SJCRH30 (cell line): ENCODE results near the gene DEFB121. TPM values are rescaled to one million over a fixed set of nuclear protein-coding genes. Genes with fewer than 3 reads are reported as not detected.
"Not testable (repeated sequence)": the region's sequence is repeated elsewhere in the genome, so short reads cannot be mapped to it uniquely, and the experiment has no call there.

Experiments used
- DNase-seq, 2 experiments: peaks; one replicate each; pipeline ENCODE4 v3.0.0-alpha.2; 2015 to 2020
- H3K27ac ChIP-seq: fragments of 250-450 bp; sonication (Bioruptor Pico); 2 replicates; pipeline ENCODE4 v1.5.1; 2020; ENCODE audit warnings: mild to moderate bottlenecking, moderate library complexity
- H3K27me3 ChIP-seq: fragments of 250-450 bp; sonication (Bioruptor Pico); 2 replicates; pipeline ENCODE4 v1.5.1; 2020; ENCODE audit warnings: mild to moderate bottlenecking, moderate library complexity
- H3K36me3 ChIP-seq: fragments of 250-450 bp; sonication (Bioruptor Pico); 2 replicates; pipeline ENCODE4 v1.5.1; 2020; ENCODE audit warnings: mild to moderate bottlenecking, moderate library complexity
- H3K4me1 ChIP-seq: fragments of 250-450 bp; sonication (Bioruptor Pico); 2 replicates; pipeline ENCODE4 v1.5.1; 2020; ENCODE audit warnings: mild to moderate bottlenecking, moderate library complexity
- H3K4me3 ChIP-seq: fragments of 250-450 bp; sonication (Bioruptor Pico); 2 replicates; pipeline ENCODE4 v1.5.1; 2020; ENCODE audit warnings: mild to moderate bottlenecking, moderate library complexity
- H3K9me3 ChIP-seq: fragments of 250-450 bp; sonication (Bioruptor Pico); replicated peaks from 2 replicates; pipeline ENCODE4 v1.5.1; 2020; ENCODE audit warnings: mild to moderate bottlenecking, moderate library complexity
- total RNA-seq: library from RNA; depleted of rRNA; stranded (reverse); fragments of >200 nt; shearing (Covaris generic); gene quantifications from 2 replicates; pipeline ENCODE4 v1.2.3, GENCODE V29; 2014; rRNA removed

Gene DEFB121
- total RNA-seq, 1 experiment from 2014 or later, result not detected

- no peak overlapping the region for H3K4me3 ChIP-seq
- H3K27ac ChIP-seq, result no peak overlapping the region
- H3K4me1 ChIP-seq, result no peaks in the 10 kb centered on the region
- H3K27me3 ChIP-seq, result peaks cover 4% of the 10 kb centered on the region; the same call in 1 of the 2 replicates
- peaks cover 5% of the 10 kb centered on the region; the same call in 1 of the 2 replicates for H3K9me3 ChIP-seq
- DNase-seq, result no peak
- no peaks in the 10 kb centered on the region for H3K36me3 ChIP-seq
Observed at GRCh38 chr20:31410011-31410410, 4.0 kb upstream of the DEFB121 start.

- H3K9me3 ChIP-seq, result no peaks in the 10 kb centered on the region
- DNase-seq, result no peak
- H3K4me3 ChIP-seq, result no peak overlapping the region
- no peak overlapping the region for H3K27ac ChIP-seq
- no peaks in the 10 kb centered on the region for H3K4me1 ChIP-seq
- peaks cover 3% of the 10 kb centered on the region; the same call in 1 of the 2 replicates for H3K27me3 ChIP-seq
- no peaks in the 10 kb centered on the region for H3K36me3 ChIP-seq
Observed at GRCh38 chr20:31403886-31404285, 2.1 kb downstream of the DEFB121 start.

GRCh38 chr20:31394900-31395299, 11.1 kb downstream of the DEFB121 start:
- Histone ChIP-seq H3K27ac (no peak overlapping the region), H3K4me3 (no peak overlapping the region), H3K27me3 (no peaks in the 10 kb centered on the region), H3K9me3 (no peaks in the 10 kb centered on the region), H3K36me3 (no peaks in the 10 kb centered on the region), H3K4me1 (no peaks in the 10 kb centered on the region)
- DNase-seq, result no peak

- Histone ChIP-seq H3K36me3 (no peaks in the 10 kb centered on the region), H3K9me3 (no peaks in the 10 kb centered on the region), H3K4me1 (no peaks in the 10 kb centered on the region), H3K4me3 (no peak overlapping the region), H3K27ac (no peak overlapping the region), H3K27me3 (no peaks in the 10 kb centered on the region)
- DNase-seq, result no peak
Observed at GRCh38 chr20:31392836-31393235, 13.2 kb downstream of the DEFB121 start.

- H3K4me3 ChIP-seq, result no peak within 1 kb of the TSS
- no peak for DNase-seq
- H3K27me3 ChIP-seq, result peaks cover 3% of the 10 kb centered on the region; the same call in 1 of the 2 replicates
- no peak within 1 kb of the TSS for H3K27ac ChIP-seq
- H3K4me1 ChIP-seq, result no peaks in the 10 kb centered on the region
- no peaks in the 10 kb centered on the region for H3K9me3 ChIP-seq
- no peaks in the 10 kb centered on the region for H3K36me3 ChIP-seq
Observed at GRCh38 chr20:31390490-31390889, 15.5 kb downstream of the DEFB121 start, which contains the start of gene DEFB119. TSS of gene DEFB119 (minus strand) at chr20:31390590. CDS start at chr20:31390483, 107 bp downstream.

GRCh38 chr20:31374346-31374745, 31.7 kb downstream of the DEFB121 start:
- no peaks in the 10 kb centered on the region for H3K9me3 ChIP-seq
- H3K4me3 ChIP-seq, result no peak overlapping the region
- H3K4me1 ChIP-seq, result no peaks in the 10 kb centered on the region
- peaks cover 8% of the 10 kb centered on the region; the same call in 1 of the 2 replicates for H3K27me3 ChIP-seq
- H3K27ac ChIP-seq, result no peak overlapping the region
- no peaks in the 10 kb centered on the region for H3K36me3 ChIP-seq
- no peak for DNase-seq

- no peaks in the 10 kb centered on the region for H3K36me3 ChIP-seq
- peaks cover 8% of the 10 kb centered on the region for H3K27me3 ChIP-seq
- H3K4me3 ChIP-seq, result no peak within 1 kb of the TSS
- no peak within 1 kb of the TSS for H3K27ac ChIP-seq
- no peak for DNase-seq
- H3K9me3 ChIP-seq, result no peaks in the 10 kb centered on the region
- no peaks in the 10 kb centered on the region for H3K4me1 ChIP-seq
Observed at GRCh38 chr20:31368301-31368700, 37.7 kb downstream of the DEFB121 start, which contains the start of gene DEFB118. TSS of gene DEFB118 (plus strand) at chr20:31368601. CDS start at chr20:31368651, 50 bp downstream.

- H3K9me3 ChIP-seq, H3K4me1 ChIP-seq, H3K36me3 ChIP-seq: not testable (repeated sequence)
Observed at GRCh38 chr20:31364272-31364671, 41.7 kb downstream of the DEFB121 start.

GRCh38 chr20:31363295-31363694, 42.7 kb downstream of the DEFB121 start:
- Histone ChIP-seq H3K4me1 (no peaks in the 10 kb centered on the region), H3K27me3 (peaks cover 4% of the 10 kb centered on the region; the same call in 1 of the 2 replicates), H3K27ac (no peak overlapping the region), H3K9me3 (no peaks in the 10 kb centered on the region), H3K4me3 (no peak overlapping the region), H3K36me3 (no peaks in the 10 kb centered on the region)
- no peak for DNase-seq

More at GRCh38 chr20:31364272-31364671, 41.7 kb downstream of the DEFB121 start:
- H3K4me3 ChIP-seq, H3K27me3 ChIP-seq, H3K27ac ChIP-seq, DNase-seq: not testable (repeated sequence)

GRCh38 chr20:31355981-31356380, 50.0 kb downstream of the DEFB121 start:
- H3K27me3 ChIP-seq, result no peaks in the 10 kb centered on the region
- no peak for DNase-seq
- H3K36me3 ChIP-seq, result no peaks in the 10 kb centered on the region
- H3K27ac ChIP-seq, result no peak overlapping the region
- H3K4me3 ChIP-seq, result no peak overlapping the region
- H3K9me3 ChIP-seq, result 0 out of 2 replicates have a peak, but pooled peaks cover 1% of the 10 kb centered on the region
- H3K4me1 ChIP-seq, result no peaks in the 10 kb centered on the region

Other genes with a start within 250 kb of the DEFB121 start
- gene DEFB115, start 148.6 kb downstream of the DEFB121 start, total RNA-seq, result not detected in 2 replicates
- not detected in 2 replicates for gene DEFB116, start 97.6 kb downstream of the DEFB121 start, total RNA-seq
- gene DEFB118, start 37.6 kb downstream of the DEFB121 start, total RNA-seq, result not detected in 2 replicates
- gene DEFB119, start 15.6 kb downstream of the DEFB121 start, total RNA-seq, result not detected in 2 replicates
- gene DEFB123, start 34.4 kb upstream of the DEFB121 start, total RNA-seq, result not detected in 2 replicates
- not detected in 2 replicates for gene DEFB124, start 68.9 kb upstream of the DEFB121 start, total RNA-seq
- gene REM1, start 69.1 kb upstream of the DEFB121 start, total RNA-seq, result not detected in 2 replicates
- 101 and 105 TPM in 2 replicates for gene HM13, start 108.2 kb upstream of the DEFB121 start, total RNA-seq
- gene ID1, start 199.1 kb upstream of the DEFB121 start, total RNA-seq, result 71.6 and 73.9 TPM in 2 replicates
- not detected in 2 replicates for gene COX4I2, start 231.7 kb upstream of the DEFB121 start, total RNA-seq